GM10266 (cell line): Measurements from ENCODE around the gene POU6F2.

ENCODE experiments used
- DNase-seq: peaks from one replicate; pipeline ENCODE4 v3.0.0; 2012; ENCODE audit errors: extremely low spot score
- TF ChIP-seq, protein P1 (sequence below): IDR thresholded peaks from 2 replicates; pipeline ENCODE4 v1.5.1; 2012; ENCODE audit warnings: mild to moderate bottlenecking, low read depth; ENCODE audit not compliant: control insufficient read depth, insufficient read depth; ENCODE audit errors: missing control alignments

The POU6F2 gene

DNA sequence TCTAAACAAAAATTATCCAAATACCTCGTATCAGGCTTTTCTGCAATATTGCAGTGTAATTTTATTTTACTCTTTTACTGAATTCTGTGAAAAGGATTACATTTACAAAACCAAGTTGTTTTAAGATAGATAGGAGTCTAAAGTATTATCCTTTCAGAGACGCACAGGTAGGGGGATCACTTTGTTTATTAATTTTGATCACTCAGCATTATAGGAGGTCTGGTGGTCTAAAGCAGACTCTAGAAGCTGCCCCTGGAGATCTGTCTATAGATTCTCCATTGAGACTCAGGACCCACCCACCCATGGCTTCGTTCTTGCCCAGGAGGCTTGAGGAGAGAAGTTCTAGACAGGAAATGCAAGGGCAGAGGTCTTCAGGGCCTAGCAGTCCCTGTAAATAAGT lies 365.1 kb downstream of the POU6F2 start:
- TF ChIP-seq, protein P1, sequence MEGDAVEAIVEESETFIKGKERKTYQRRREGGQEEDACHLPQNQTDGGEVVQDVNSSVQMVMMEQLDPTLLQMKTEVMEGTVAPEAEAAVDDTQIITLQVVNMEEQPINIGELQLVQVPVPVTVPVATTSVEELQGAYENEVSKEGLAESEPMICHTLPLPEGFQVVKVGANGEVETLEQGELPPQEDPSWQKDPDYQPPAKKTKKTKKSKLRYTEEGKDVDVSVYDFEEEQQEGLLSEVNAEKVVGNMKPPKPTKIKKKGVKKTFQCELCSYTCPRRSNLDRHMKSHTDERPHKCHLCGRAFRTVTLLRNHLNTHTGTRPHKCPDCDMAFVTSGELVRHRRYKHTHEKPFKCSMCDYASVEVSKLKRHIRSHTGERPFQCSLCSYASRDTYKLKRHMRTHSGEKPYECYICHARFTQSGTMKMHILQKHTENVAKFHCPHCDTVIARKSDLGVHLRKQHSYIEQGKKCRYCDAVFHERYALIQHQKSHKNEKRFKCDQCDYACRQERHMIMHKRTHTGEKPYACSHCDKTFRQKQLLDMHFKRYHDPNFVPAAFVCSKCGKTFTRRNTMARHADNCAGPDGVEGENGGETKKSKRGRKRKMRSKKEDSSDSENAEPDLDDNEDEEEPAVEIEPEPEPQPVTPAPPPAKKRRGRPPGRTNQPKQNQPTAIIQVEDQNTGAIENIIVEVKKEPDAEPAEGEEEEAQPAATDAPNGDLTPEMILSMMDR = no peak
- DNase-seq = no peak

DNA sequence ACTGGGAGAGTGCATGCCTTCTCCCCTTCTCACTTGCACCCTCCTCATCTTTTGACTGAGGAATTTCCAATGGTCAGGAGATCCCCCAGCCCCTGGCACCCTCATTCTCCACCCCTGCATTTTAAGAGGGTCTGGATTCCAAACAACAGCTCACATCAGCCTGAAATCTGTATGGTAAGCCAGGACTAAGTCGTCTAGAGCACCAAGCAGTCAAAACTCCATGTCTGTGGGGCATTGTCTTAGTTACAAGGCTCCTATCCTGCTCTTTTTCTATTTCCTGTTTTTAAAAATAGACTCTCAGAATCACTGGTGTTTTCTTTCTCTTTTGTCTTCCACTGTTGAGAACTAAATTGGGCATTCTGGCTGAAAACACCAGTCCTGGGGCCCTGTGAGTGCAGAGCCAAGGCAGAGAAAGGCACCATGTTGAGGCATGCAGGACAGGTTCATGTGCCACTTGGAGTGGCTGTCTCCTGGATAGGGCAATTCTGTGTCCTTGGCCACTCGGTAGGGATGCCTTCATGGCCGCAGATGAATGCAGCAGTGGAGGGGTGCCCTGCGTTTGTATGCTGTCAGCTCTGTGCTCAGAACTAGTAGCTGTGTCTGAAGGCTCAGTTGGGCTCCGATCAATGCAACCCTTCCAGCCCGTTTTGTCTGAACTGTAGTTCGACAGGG lies 371.9 kb downstream of the POU6F2 start:
- TF ChIP-seq, protein P1 = no peak
- DNase-seq = no peak

DNA sequence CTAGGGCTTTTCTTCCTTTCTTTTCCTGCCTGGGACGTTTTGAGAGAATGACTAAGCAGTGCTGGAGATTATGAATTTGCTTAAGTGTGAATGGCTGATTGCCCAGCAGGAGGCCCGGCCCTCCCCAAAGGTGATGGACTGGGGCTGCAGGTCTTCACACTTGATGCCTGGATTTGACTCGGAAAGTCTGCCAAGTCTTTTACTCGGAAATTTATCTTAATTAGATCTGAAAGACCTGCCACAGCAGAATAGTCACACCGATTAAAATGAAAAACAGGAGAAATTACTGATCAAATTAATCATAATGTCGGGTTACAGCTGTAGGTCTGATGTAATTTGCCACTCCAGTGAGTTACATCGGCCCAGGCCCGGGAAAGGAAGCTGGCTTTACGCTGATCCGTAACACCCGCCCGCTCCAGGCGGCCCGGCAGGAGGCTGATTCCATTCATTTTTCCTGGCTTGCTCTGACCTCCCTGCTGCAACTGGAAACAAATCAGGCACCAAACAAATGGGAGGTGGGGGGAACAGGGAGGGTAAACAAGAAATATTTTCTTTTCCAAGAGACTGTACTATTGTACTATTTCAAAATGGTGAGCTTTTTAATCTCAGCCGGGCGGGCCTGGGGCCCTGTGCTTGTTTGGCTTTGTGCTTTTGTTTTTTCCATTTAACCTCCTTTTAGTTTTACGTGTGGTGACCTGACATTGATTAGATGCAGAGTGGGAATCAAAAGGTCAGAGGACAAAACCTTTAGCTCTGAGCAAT lies 376.1 kb downstream of the POU6F2 start:
- DNase-seq = no peak
- TF ChIP-seq, protein P1 = no peak

DNA sequence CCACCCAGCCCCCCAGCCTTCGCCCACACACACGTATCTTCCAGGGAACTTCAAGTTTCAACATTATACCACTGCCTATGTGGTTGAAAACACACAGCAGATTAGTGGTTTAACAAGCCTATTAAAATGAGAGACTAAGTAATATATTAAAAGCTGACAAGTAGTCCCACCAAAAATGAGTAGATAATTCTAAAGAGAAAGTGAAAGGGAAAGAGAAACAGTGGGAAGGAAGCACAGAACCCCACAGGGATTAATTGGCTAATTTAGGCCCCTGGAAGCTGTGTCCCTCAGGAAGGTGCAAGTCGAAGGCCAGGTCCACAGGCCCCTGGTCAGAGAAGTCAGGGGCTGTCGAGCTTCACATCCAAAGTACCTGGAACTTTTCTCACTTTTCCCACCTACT lies 378.0 kb downstream of the POU6F2 start:
- DNase-seq = no peak
- TF ChIP-seq, protein P1 = no peak

DNA sequence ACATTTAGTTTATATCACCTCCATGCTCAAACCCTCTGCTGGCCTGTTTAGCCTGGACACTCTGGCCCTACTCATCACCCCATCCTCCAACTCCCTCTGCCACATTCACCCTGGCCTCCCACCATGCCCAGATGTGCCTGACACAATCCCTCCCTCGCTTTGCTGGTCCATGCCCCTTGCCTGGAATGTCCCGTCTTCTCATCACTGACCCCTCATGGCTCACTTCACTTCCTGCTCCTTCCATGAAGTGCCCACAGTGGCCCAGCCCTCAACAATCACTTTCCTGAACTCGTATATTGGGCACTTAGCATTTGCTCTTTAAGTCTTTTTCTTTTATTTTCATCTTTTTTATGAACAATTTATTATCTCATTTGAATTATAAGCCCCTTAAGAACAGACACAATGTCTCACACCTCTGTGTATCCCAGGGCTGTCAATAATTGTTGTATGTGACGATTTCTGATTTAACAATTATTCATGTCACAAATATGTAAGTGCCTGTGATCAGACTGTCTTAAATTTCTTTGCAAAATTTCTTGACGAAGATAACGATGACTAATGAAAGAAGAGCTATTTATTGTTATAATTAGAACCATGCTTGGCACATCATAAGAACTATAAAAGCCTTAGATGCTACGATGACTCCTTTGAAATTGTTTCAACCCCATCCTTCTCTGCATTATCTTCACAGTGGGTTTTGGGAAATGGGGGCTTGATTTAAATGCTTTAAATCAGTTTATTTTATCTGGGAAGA lies 378.6 kb downstream of the POU6F2 start:
- DNase-seq = no peak
- TF ChIP-seq, protein P1 = no peak

DNA sequence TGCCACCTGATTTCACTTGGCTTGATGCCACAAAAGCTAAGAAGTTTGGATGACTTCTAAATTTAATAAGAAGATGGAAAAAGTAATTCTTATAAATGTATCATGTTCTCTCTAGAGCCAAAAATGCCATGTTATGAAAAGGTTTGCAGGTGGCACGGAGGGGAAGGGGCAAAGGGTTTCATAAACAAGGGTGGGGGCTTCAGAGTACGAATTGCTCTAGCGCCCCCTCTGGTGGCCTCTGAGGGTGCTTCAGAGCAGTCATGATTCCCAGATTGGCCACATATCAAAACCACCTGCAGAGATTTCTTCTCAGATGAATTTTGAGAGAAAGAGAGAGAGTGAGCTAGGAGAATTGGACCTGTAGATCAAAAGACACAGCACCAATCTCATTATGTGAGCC lies 379.9 kb downstream of the POU6F2 start:
- DNase-seq = no peak
- TF ChIP-seq, protein P1 = peak; percentile 6
